Mucosa of descending colon (tissue), 3 donors: ENCODE data around the gene ERC2. TPM values are rescaled to one million over a fixed set of nuclear protein-coding genes. Genes with fewer than 3 reads are reported as not detected.

Experiments
- ATAC-seq: fragments of 200-7000 bp; cut with Tn5 transposase; one replicate; pipeline ENCODE4 v1.9.1; 2020; ENCODE audit warnings: mild to moderate bottlenecking, moderate library complexity
- DNase-seq, 3 donors: peaks; one replicate each; pipeline ENCODE4 v3.0.0-alpha.2; 2020
- H3K36me3 ChIP-seq: fragments of 200-600 bp; one replicate; pipeline ENCODE4 v1.8.0; 2021; ENCODE audit warnings: low read depth, mild to moderate bottlenecking
- H3K4me1 ChIP-seq: fragments of 200-600 bp; one replicate; pipeline ENCODE4 v1.8.0; 2021; ENCODE audit warnings: low read depth, mild to moderate bottlenecking
- H3K4me3 ChIP-seq: fragments of 200-600 bp; one replicate; pipeline ENCODE4 v1.8.0; 2021; ENCODE audit warnings: mild to moderate bottlenecking
- H3K9me3 ChIP-seq: fragments of 200-600 bp; one replicate; pipeline ENCODE4 v1.8.0; 2021; ENCODE audit warnings: mild to moderate bottlenecking
- CTCF ChIP-seq: fragments of 200-600 bp; IDR thresholded peaks from one replicate; pipeline ENCODE4 v1.8.0; 2022; ENCODE audit warnings: antibody characterized with exemption, mild to moderate bottlenecking
- intact Hi-C, 2 donors: fragments of 100-400 bp; cut with DNase I in 1 of 2; cut with micrococcal nuclease in 1 of 2; formaldehyde crosslinking; loops; one replicate each; pipeline versions ENCODE4 v1.11.0 to v1.11.1; 2022; cut with DNase I, micrococcal nuclease
- total RNA-seq, 3 donors: library from RNA; stranded (reverse); fragmentation: NEBNext Ultra II Directional in 2 of 3; extraction: Animal tissue kit (Norgen Biotek cat#: 25700) in 2 of 3; gene quantifications; one replicate each; pipeline versions ENCODE4 v1.2.1 to v1.2.4, GENCODE V29; 2021 to 2023
- donor health status: DM: no; HTN: no; CAD: no; lungs with moderate emphysema.
- donor health status: DM: no; HTN: no; CAD: no.
- donor health status: DM: no; HTN: yes; CAD: no.

ERC2 gene
- total RNA-seq, 3 donors from 2014 or later: 0.06 to 1.8 (median 0.43) TPM

- ATAC-seq: no peak
- intact Hi-C loops: no loop called here
These were observed 330.9 kb downstream of the ERC2 start for GRCh38 chr3:56137415-56137814.

GRCh38 chr3:56136514-56136913 is 331.8 kb downstream of the ERC2 start:
- intact Hi-C loops: no loop called here
- no peak overlapping the region for H3K4me3 ChIP-seq
- no peaks in the 10 kb centered on the region for H3K4me1 ChIP-seq
- TF ChIP-seq CTCF: no peak
- no peak for DNase-seq
- H3K36me3 ChIP-seq: no peaks in the 10 kb centered on the region
- ATAC-seq: no peak
- H3K9me3 ChIP-seq: no peaks in the 10 kb centered on the region

More at GRCh38 chr3:56137415-56137814, 330.9 kb downstream of the ERC2 start:
- TF ChIP-seq CTCF: no peak
- no peak for DNase-seq
- no peak overlapping the region for H3K4me3 ChIP-seq
- no peaks in the 10 kb centered on the region for H3K36me3 ChIP-seq
- H3K9me3 ChIP-seq: no peaks in the 10 kb centered on the region
- no peaks in the 10 kb centered on the region for H3K4me1 ChIP-seq

- ATAC-seq (no peak), DNase-seq (no peak)
- no peaks in the 10 kb centered on the region for H3K9me3 ChIP-seq
- no peak overlapping the region for H3K4me3 ChIP-seq
- intact Hi-C loops: no loop called here
- no peaks in the 10 kb centered on the region for H3K36me3 ChIP-seq
- no peaks in the 10 kb centered on the region for H3K4me1 ChIP-seq
- TF ChIP-seq CTCF: no peak
These were observed 332.3 kb downstream of the ERC2 start for GRCh38 chr3:56135941-56136340.

- H3K36me3 ChIP-seq: no peaks in the 10 kb centered on the region
- no peaks in the 10 kb centered on the region for H3K4me1 ChIP-seq
- TF ChIP-seq CTCF: no peak
- no peak overlapping the region for H3K4me3 ChIP-seq
- intact Hi-C loops: no loop called here
- no peaks in the 10 kb centered on the region for H3K9me3 ChIP-seq
- ATAC-seq: no peak
- no peak for DNase-seq
These were observed 334.8 kb downstream of the ERC2 start for GRCh38 chr3:56133423-56133822.

GRCh38 chr3:56132762-56133161 is 335.5 kb downstream of the ERC2 start:
- Histone ChIP-seq H3K36me3 (no peaks in the 10 kb centered on the region), H3K4me3 (no peak overlapping the region), H3K4me1 (no peaks in the 10 kb centered on the region), H3K9me3 (no peaks in the 10 kb centered on the region)
- intact Hi-C loops: no loop called here
- ATAC-seq (no peak), DNase-seq (no peak)
- TF ChIP-seq CTCF: no peak

GRCh38 chr3:56131974-56132590 is 336.2 kb downstream of the ERC2 start:
- intact Hi-C loops: no loop called here
- H3K9me3 ChIP-seq: no peaks in the 10 kb centered on the region
- no peak overlapping the region for H3K4me3 ChIP-seq
- H3K4me1 ChIP-seq: no peaks in the 10 kb centered on the region
- ATAC-seq (no peak), DNase-seq (no peak)
- no peaks in the 10 kb centered on the region for H3K36me3 ChIP-seq
- TF ChIP-seq CTCF: no peak
